Measurements from ENCODE around the gene PHGDH.

- no peak for TF ChIP-seq POLR2A (IDR thresholded peaks at IDR 0.05; ENCODE audit: low read depth, low read length)
- no peak for TF ChIP-seq POLR2AphosphoS5 (IDR thresholded peaks at IDR 0.05; ENCODE audit: low read depth, low read length)
Observed at GRCh38 chr1:119702384-119702783, 9.3 kb upstream of the PHGDH start.

Measured in GM12892 (cell line).